Activated CD4-positive, alpha-beta T cell treated with anti-CD3 and anti-CD28 coated beads for 48 hours (primary cell): ENCODE measurements around the gene MPP2.
"Not testable (repeated sequence)": the region's sequence is repeated elsewhere in the genome, so short reads cannot be mapped to it uniquely, and the experiment has no call there.

Experiments
- DNase-seq: peaks from one replicate; pipeline ENCODE4 v3.0.0-alpha.2; 2020

Gene MPP2

GRCh38 chr17:43928609-43929008 lies 21.3 kb upstream of the MPP2 start:
- no peak for DNase-seq

- not testable (repeated sequence) for DNase-seq
These were observed 20.6 kb upstream of the MPP2 start for GRCh38 chr17:43927929-43928328.

GRCh38 chr17:43927060-43927864 lies 19.9 kb upstream of the MPP2 start:
- DNase-seq = no peak

- no peak for DNase-seq
These were observed 17.2 kb upstream of the MPP2 start for GRCh38 chr17:43924558-43924957.

GRCh38 chr17:43920500-43921095 lies 13.3 kb upstream of the MPP2 start:
- DNase-seq = no peak

GRCh38 chr17:43918026-43918389 lies 10.7 kb upstream of the MPP2 start:
- DNase-seq = no peak

GRCh38 chr17:43917348-43918025 lies 10.2 kb upstream of the MPP2 start:
- DNase-seq = peak; percentile 70

- no peak for DNase-seq
These were observed 9.6 kb upstream of the MPP2 start for GRCh38 chr17:43917016-43917347.

GRCh38 chr17:43916385-43916784 lies 9.0 kb upstream of the MPP2 start:
- DNase-seq = no peak

GRCh38 chr17:43915559-43915958 lies 8.2 kb upstream of the MPP2 start:
- no peak for DNase-seq

- no peak for DNase-seq
These were observed 7.1 kb upstream of the MPP2 start for GRCh38 chr17:43914451-43914850.

GRCh38 chr17:43913584-43913983 lies 6.2 kb upstream of the MPP2 start:
- no peak for DNase-seq

- DNase-seq = no peak
These were observed 5.4 kb upstream of the MPP2 start for GRCh38 chr17:43912635-43913304.

- no peak for DNase-seq
These were observed 4.6 kb upstream of the MPP2 start for GRCh38 chr17:43911904-43912303.

GRCh38 chr17:43909537-43910231 lies 2.3 kb upstream of the MPP2 start:
- DNase-seq = no peak

- peak; percentile 70 for DNase-seq
These were observed 824 bp upstream of the MPP2 start for GRCh38 chr17:43907998-43908721.

- DNase-seq = no peak
These were observed 348 bp downstream of the MPP2 start for GRCh38 chr17:43906951-43907424.

- peak; percentile 60 for DNase-seq
These were observed 1.1 kb downstream of the MPP2 start for GRCh38 chr17:43905985-43906852.

GRCh38 chr17:43905400-43905984 lies 1.8 kb downstream of the MPP2 start:
- DNase-seq = no peak

- no peak for DNase-seq
These were observed 5.3 kb downstream of the MPP2 start for GRCh38 chr17:43901861-43902589.
